GM18507 (cell line): ENCODE results near the gene CDKAL1.
A peak's percentile ranks its signal among the peaks of the same experiment; 100 is the strongest.

Experiments
- DNase-seq: peaks from one replicate; pipeline ENCODE4 v3.0.0; 2011; ENCODE audit warnings: low read depth; ENCODE audit not compliant: insufficient read length; ENCODE audit errors: extremely low spot score
- FAIRE-seq: peaks from 2 replicates; lab custom pipeline; 2011; peaks lifted over from hg19 to GRCh38; lab: Jason Lieb, UNC

The CDKAL1 gene

DNA sequence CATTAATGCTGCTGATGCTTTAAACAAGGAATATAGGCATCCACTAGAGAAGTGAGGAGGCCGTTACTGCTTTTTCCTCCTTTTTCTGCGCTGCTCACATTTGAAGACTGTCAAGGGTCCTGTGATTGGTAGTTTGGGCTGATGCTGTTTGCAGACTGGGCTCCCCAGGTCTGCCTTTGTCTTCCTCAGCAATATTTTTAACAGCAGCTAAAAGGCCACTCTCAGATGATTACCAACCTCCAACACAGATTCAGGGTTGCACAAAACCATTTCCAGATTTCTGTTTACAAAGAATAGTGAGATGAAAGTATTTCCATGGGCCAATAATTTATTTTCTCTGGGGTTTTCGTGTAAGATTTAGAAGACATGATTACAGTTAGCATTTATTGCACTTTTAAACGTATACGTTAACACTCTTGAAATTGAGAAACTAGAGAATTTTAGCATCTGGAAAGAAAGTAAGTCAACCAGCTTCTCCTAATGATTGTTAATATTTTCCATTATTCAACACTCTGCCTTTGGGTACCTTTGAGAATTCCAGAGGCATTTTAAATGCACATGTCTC is 584.0 kb downstream of the CDKAL1 start:
- DNase-seq (no peak), FAIRE-seq (no peak)

- DNase-seq (no peak), FAIRE-seq (peak; percentile 5)
Measured at GRCh38 chr6:21121636-21122136, 587.4 kb downstream of the CDKAL1 start.

- FAIRE-seq (peak; percentile 9), DNase-seq (no peak)
Measured at GRCh38 chr6:21123507-21124436, 589.5 kb downstream of the CDKAL1 start.

DNA sequence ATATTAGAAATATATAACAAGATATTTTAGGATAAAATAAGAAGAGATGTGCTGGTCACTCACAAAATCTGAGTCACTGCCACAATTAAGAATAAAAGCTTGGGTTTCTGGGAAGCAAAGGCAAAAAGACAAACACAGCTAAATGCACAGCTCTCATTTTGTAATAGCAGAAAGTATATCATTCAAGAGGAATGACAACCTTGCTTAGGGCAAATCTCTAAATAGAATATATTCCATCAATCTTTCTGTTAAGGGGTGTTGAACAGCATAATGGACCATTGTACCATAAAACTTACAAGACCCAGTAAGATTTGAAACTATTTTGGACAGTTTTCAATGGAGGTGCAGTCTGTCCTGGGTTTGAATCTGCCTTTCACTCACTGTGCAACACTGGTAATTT is 594.3 kb downstream of the CDKAL1 start:
- DNase-seq = no peak
- FAIRE-seq = no peak

DNA sequence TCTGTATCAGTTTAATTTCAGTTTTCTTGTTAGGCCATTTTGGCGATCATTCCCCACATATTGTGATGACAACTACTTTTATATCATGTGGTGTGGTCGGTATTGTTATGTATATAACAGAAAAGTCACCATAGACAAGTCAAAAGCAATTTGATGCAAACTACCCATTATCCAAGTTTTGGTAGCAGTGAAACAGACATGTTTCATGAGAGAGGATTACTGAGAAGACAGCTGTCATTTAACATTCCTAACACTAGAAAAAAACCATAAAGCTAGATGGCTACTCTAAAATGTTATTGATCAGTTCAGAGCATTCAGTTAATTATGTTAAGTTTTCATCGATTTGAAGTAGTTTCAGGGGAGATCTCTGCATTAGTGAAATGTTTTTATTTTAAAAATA is 597.1 kb downstream of the CDKAL1 start:
- DNase-seq (no peak), FAIRE-seq (no peak)

GRCh38 chr6:21132446-21132845 is 598.2 kb downstream of the CDKAL1 start:
- FAIRE-seq (no peak), DNase-seq (no peak)

GRCh38 chr6:21132856-21133838 is 598.9 kb downstream of the CDKAL1 start:
- no peak for FAIRE-seq
- no peak for DNase-seq

GRCh38 chr6:21133901-21134300 is 599.6 kb downstream of the CDKAL1 start:
- no peak for FAIRE-seq
- DNase-seq = no peak

- no peak for FAIRE-seq
Measured at GRCh38 chr6:21134356-21134755, 600.1 kb downstream of the CDKAL1 start.

DNA sequence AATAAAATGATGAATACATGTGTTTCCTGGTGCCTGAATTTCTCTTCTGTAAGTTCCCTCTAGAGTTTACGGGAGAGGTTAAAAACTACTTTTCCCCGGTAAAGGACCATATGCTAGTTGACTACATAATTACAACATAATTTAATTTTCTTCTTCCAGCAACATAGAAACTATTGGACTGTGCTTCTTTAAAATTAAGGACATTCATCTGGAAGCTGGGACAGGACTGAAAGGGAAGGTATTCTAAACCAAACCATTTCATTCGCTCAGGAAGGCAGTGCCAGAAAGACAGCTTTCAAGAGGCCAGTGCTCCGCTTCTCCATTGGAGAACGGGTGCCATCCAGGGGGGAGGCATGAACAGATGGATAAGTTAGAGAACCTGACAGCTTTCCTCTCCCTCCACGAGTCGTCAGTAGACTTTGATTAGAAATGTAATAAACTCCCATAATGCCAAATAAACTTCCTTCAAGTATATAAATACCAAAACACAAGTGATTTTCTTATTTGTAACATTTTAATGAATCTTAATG is 601.3 kb downstream of the CDKAL1 start:
- FAIRE-seq = no peak

More at GRCh38 chr6:21134356-21134755, 600.1 kb downstream of the CDKAL1 start:
- DNase-seq = no peak

DNA sequence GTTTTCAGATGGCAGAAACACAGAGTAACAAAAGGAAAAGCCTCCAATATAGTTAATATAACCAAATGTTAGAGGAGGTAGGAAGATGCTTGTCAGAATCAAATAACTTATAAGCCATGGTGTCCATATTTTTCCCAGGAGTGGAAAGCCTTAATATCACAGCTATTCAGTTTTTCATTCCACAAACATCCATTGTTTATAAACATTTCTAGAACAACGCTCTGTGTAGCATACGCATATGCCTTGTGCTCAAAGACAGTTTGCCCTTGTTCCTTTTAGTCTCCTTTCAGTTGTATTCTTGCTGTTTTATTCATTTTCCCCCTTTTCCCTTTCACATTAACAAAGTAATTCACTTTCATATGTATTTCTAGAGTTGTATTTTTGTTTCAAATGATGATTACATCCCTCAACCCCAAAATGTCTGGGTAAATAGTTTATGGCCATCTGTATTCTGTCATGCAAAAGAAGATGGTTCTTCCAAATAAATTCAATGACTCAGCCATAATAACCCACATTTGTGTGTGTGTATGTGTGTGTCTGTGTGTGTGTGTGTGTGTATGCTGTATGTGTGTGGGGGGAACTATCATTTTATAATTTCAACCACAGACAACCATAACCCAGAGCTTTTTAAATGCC is 603.6 kb downstream of the CDKAL1 start:
- DNase-seq = no peak
- FAIRE-seq = no peak

More for the DNA sequence above, 601.3 kb downstream of the CDKAL1 start:
- DNase-seq = no peak

- DNase-seq (no peak), FAIRE-seq (no peak)
Measured at GRCh38 chr6:21138336-21139069, 604.2 kb downstream of the CDKAL1 start.

DNA sequence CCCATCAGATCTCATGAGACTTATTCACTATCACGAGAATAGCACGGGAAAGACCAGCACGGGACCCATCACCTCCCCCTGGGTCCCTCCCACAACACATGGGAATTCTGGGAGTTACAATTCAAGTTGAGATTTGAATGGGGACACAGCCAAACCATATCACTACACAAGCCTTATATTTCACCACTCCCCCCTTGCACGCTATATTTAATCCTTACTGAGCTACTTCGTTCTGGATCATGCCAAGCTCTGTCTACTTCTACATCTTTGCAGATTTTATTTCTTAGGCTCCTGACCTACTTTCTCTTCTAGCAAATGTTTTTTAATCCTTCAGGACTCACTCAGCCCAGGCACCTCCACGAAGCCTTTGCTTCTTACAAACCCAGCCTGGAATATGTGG is 606.7 kb downstream of the CDKAL1 start:
- FAIRE-seq (no peak), DNase-seq (no peak)

GRCh38 chr6:21141616-21142303 is 607.5 kb downstream of the CDKAL1 start:
- no peak for FAIRE-seq
- no peak for DNase-seq

DNA sequence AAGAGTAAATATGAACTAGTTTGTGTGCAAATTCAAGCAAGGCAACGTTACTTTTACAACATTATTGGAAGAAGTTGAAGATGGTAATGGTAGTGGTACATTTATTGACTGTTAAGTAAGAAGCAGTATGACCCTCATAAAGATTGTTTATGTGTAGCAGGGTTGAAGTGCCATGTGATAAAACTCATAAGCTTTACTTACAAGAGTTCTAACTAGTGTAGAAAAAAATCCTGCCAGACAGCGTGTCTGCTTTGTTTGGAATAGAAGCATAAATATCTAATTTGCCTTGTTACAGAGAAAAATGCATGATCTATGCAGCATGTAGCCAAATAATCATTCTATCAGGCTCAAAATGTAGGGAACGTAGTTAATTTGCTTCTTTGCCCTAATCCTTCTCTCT is 608.5 kb downstream of the CDKAL1 start:
- FAIRE-seq (no peak), DNase-seq (no peak)

DNA sequence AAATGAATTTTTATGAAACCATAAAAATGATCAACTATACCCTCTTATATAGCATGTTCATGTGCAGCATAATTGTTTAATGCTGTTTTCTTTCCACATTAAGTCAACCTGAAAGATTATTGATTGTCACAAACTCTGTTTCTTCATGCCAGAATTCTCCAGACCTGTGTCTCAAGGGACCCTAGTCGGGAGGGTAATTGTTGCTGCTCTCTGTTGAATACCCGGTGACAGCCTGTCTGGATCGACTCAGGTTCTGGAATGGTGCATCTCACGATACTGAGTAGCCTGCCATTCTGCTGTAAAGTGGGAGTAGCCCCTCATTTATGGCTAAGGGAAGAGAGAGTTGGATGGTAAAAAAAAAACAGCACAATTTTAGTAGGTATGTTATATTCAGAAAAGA is 609.4 kb downstream of the CDKAL1 start:
- DNase-seq (no peak), FAIRE-seq (no peak)

- FAIRE-seq = no peak
- no peak for DNase-seq
Measured at GRCh38 chr6:21144928-21145327, 610.7 kb downstream of the CDKAL1 start.

DNA sequence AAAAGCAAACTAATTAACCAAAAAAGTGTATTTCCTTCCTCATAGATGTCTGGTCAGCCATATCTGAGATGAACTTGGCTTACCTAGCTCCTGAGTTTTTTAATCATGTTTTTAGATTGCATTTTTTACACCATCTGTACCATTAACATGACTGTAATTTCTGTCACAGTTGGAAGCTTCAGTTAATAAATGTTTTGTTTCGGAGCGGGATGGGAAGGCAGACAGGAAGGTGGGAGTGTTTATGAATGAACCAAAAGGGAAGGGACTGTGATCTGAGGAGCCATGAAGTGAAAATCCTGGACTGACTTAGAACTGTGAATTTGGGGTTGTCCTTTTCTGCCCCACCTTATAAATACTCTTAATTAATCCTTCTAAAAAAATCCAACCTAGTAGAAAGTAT is 613.7 kb downstream of the CDKAL1 start:
- no peak for FAIRE-seq

More for the DNA sequence above, 613.7 kb downstream of the CDKAL1 start:
- no peak for DNase-seq
